ENCODE measurements around the gene ALDH2.

ALDH2 gene

DNA sequence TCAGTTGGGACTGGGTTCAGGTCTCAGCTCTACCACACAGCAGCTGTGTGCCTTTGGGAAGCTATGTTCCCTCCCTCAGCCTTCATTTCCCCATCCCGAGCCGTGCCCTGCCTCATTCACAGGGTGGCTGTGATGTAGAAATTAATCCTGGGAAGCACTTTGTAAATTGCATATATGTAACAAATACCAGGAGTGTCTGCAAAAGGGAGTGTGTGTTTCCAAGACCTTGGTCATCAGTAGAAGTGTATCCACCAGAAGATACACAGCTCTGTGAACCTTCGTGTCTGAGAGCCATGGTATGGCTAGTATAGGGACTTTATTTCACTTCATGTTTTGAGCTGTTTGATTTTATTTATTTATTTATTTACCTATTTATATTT, 26.1 kb downstream of the ALDH2 start:
- TF ChIP-seq, protein P1, sequence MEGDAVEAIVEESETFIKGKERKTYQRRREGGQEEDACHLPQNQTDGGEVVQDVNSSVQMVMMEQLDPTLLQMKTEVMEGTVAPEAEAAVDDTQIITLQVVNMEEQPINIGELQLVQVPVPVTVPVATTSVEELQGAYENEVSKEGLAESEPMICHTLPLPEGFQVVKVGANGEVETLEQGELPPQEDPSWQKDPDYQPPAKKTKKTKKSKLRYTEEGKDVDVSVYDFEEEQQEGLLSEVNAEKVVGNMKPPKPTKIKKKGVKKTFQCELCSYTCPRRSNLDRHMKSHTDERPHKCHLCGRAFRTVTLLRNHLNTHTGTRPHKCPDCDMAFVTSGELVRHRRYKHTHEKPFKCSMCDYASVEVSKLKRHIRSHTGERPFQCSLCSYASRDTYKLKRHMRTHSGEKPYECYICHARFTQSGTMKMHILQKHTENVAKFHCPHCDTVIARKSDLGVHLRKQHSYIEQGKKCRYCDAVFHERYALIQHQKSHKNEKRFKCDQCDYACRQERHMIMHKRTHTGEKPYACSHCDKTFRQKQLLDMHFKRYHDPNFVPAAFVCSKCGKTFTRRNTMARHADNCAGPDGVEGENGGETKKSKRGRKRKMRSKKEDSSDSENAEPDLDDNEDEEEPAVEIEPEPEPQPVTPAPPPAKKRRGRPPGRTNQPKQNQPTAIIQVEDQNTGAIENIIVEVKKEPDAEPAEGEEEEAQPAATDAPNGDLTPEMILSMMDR (IDR thresholded peaks at IDR 0.05; ENCODE audit: control insufficient read depth, insufficient read depth, low read depth, low read length, missing control alignments) = no peak
- DNase-seq (ENCODE audit: low read depth) = no peak
- no peak overlapping the region for H3K4me3 ChIP-seq (ENCODE audit: control insufficient read depth, low read depth, low read length)

DNA sequence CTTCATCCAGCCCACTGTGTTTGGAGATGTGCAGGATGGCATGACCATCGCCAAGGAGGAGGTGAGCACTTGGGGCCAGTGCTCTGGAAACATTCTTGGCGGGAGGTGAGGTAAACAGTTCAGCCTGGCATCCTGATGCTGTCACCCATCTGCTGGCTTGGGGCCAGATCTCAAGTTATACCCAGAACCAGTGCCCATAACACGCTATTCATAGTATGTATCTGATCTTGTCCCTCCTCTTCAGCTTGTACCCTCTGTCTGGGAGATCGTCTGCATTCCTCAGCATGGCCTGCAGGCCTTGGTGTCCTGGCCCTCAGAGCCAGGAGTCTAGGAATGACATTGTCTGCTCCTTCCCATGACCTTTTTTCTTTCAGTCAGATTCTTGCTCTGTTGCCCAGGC, 31.4 kb downstream of the ALDH2 start:
- no peak for DNase-seq (ENCODE audit: low read depth)
- TF ChIP-seq, protein P1 (IDR thresholded peaks at IDR 0.05; ENCODE audit: control insufficient read depth, insufficient read depth, low read depth, low read length, missing control alignments) = no peak
- no peak overlapping the region for H3K4me3 ChIP-seq (ENCODE audit: control insufficient read depth, low read depth, low read length)

DNA sequence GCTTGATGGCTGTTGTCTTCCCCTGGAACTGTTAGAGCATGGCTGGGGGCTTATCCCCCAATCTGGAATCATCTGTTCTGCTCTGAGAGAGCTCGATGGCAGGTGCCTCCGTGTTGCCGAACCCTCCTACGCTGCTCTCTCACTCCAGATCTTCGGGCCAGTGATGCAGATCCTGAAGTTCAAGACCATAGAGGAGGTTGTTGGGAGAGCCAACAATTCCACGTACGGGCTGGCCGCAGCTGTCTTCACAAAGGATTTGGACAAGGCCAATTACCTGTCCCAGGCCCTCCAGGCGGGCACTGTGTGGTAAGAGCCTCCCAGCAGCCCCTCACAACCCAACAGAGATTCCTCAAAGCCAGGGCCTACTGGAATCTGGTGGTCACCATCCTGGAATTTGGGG, 33.0 kb downstream of the ALDH2 start:
- TF ChIP-seq, protein P1 (IDR thresholded peaks at IDR 0.05; ENCODE audit: control insufficient read depth, insufficient read depth, low read depth, low read length, missing control alignments) = no peak
- no peak overlapping the region for H3K4me3 ChIP-seq (ENCODE audit: control insufficient read depth, low read depth, low read length)
- no peak for DNase-seq (ENCODE audit: low read depth)

DNA sequence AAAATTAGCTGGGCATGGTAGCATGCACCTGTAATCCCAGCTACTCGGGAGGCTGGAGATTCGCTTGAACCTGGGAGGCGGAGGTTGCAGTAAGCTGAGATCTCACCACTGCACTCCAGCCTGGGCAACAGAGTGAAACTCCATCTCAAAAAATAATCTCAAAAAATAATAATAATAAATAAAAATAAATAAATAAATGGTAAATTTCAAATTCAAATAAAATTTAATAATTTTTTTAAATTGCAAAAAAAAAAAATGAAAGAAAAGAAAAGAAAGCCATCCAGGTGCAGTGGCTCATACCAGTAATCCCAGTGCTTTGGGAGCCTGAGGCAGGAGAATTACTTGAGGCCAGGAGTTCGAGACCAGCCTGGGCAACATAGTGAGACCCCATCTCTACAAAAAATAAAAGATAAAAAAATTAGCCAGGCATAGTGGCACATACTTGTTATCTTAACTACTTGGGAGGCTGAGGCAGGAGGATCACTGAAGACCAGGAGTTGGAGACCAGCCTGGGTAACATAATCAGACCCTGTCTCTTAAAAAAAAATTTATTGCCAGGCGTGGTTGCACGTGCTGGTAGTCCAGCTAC, 36.4 kb downstream of the ALDH2 start:
- no peak for DNase-seq (ENCODE audit: low read depth)
- TF ChIP-seq, protein P1 (IDR thresholded peaks at IDR 0.05; ENCODE audit: control insufficient read depth, insufficient read depth, low read depth, low read length, missing control alignments) = no peak
- H3K4me3 ChIP-seq (ENCODE audit: control insufficient read depth, low read depth, low read length) = no peak overlapping the region

DNA sequence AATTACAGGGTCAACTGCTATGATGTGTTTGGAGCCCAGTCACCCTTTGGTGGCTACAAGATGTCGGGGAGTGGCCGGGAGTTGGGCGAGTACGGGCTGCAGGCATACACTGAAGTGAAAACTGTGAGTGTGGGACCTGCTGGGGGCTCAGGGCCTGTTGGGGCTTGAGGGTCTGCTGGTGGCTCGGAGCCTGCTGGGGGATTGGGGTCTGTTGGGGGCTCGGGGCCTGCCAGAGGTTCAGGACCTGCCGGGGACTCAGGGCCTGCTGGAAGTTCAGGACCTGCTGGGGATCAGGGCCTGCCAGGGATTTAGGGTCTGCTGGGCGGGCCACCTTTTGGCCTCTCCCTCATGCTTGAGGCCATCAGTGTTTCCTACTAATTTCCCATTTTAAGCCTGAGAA, 37.1 kb downstream of the ALDH2 start:
- no peak for DNase-seq (ENCODE audit: low read depth)
- H3K4me3 ChIP-seq (ENCODE audit: control insufficient read depth, low read depth, low read length) = no peak overlapping the region
- TF ChIP-seq, protein P1 (IDR thresholded peaks at IDR 0.05; ENCODE audit: control insufficient read depth, insufficient read depth, low read depth, low read length, missing control alignments) = no peak

DNA sequence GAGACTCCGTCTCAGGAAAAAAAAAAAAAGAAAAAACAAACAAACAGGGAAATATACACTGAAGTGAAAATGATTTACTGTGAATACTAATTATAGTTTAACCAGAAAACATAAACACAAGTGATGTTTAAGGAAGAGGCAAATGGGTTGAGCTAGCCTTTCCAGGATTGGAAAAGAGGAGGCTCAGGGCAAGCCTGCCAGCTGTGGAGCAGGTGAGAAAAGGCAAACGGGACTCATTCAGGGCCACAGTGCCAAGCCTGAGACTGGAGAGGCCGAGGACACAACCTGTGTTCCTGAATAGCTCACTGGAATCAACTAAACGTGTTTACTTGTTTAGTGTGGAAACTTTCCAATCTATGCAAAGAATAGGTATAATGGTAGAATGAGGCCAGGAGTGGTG, 39.6 kb downstream of the ALDH2 start:
- TF ChIP-seq, protein P1 (IDR thresholded peaks at IDR 0.05; ENCODE audit: control insufficient read depth, insufficient read depth, low read depth, low read length, missing control alignments) = no peak
- H3K4me3 ChIP-seq (ENCODE audit: control insufficient read depth, low read depth, low read length) = no peak overlapping the region
- DNase-seq (ENCODE audit: low read depth) = no peak

DNA sequence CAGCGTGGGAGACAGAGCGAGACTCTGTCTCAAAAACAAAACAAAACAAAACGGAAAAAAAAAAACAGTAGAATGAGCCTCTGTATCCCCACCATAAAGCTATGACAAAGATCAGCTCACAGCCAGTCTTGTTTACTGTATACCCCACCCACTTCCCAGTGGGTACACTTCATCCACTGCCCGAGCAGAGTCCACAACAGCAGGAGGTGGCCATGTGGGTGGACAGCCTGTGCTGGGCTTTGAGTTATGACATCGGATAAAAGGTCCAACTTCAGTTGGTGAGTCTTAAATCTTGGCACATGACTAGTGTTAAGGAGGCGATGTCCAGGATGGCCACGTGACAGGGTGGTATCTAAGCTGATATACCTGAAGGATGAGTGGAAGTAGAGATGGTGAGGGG, 40.5 kb downstream of the ALDH2 start:
- H3K4me3 ChIP-seq (ENCODE audit: control insufficient read depth, low read depth, low read length) = no peak overlapping the region
- no peak for DNase-seq (ENCODE audit: low read depth)
- TF ChIP-seq, protein P1 (IDR thresholded peaks at IDR 0.05; ENCODE audit: control insufficient read depth, insufficient read depth, low read depth, low read length, missing control alignments) = no peak
